Right lobe of liver (tissue), 4 donors: ENCODE data around the gene FYCO1.

ENCODE experiments used
- CTCF ChIP-seq, 4 donors: fragments of 200-600 bp in 3 of 4; fragments of 450-650 bp in 1 of 4; IDR thresholded peaks; one replicate each; pipeline versions ENCODE4 v1.5.1 to v1.8.0; 2016 to 2022; ENCODE audit warnings: antibody characterized with exemption in 4 of 4, mild to moderate bottlenecking in 2 of 4
- POLR2A ChIP-seq: fragments of 450-650 bp; IDR thresholded peaks from one replicate; pipeline ENCODE4 v1.6.1; 2017; ENCODE audit warnings: antibody characterized with exemption, mild to moderate bottlenecking
- donor health status: DM: no; HTN: no; CAD: no.
- donor health status: DM: no; HTN: no; CAD: no.
- donor health status: DM: no; HTN: yes; CAD: no.

- TF ChIP-seq CTCF (IDR thresholded peaks at IDR 0.05) = no peak
- TF ChIP-seq POLR2A = no peak
Measured at GRCh38 chr3:45950686-45951600, 44.7 kb downstream of the FYCO1 start.
